B cell (primary cell): Measurements from ENCODE around the gene CCL3. TPM values are rescaled to one million over a fixed set of nuclear protein-coding genes. Genes with fewer than 3 reads are reported as not detected.

Source experiments
- ATAC-seq: fragments of 200-7000 bp; cut with Tn5 transposase; one replicate; pipeline ENCODE4 v1.10.0; 2021; ENCODE audit warnings: low read depth, mild to moderate bottlenecking, moderate number of reproducible peaks, moderate library complexity
- CTCF ChIA-PET: fragments of 350-600 bp; sonication (Branson Sonifier 250); formaldehyde crosslinking; loops from one replicate; lab custom pipeline; 2021; ENCODE audit warnings: antibody characterized with exemption, inconsistent platforms; lab: Charles Lee
- POLR2A ChIA-PET: fragments of 350-600 bp; sonication (Branson Sonifier 250); formaldehyde crosslinking; loops from one replicate; lab custom pipeline; 2021; ENCODE audit warnings: antibody characterized with exemption; lab: Charles Lee
- DNase-seq: peaks from one replicate; pipeline ENCODE4 v3.0.0; 2013
- H2AFZ ChIP-seq: 2 replicates; pipeline ENCODE4 v1.6.1; 2012; ENCODE audit warnings: mild to moderate bottlenecking, low read depth, low read length; ENCODE audit not compliant: insufficient read depth, poor library complexity, severe bottlenecking
- H3K27ac ChIP-seq, 2 donors: 1 replicate in 1 of 2; 2 replicates in 1 of 2; pipeline ENCODE4 v1.5.1; 2012 to 2013; ENCODE audit warnings: low read length in 2 of 2, mild to moderate bottlenecking in 2 of 2, moderate library complexity in 1 of 2
- H3K27me3 ChIP-seq, 4 experiments: fragments of 200-600 bp in 1 of 4; sonication (generic) in 1 of 4; replicated peaks in 1 of 4; 1 replicate in 2 of 4; 2 replicates in 2 of 4; pipeline versions ENCODE4 v1.6.1 to v1.7.0; 2013 to 2016; ENCODE audit warnings: low read length in 3 of 4, mild to moderate bottlenecking in 2 of 4, mixed read lengths in 1 of 4, moderate library complexity in 1 of 4; ENCODE audit not compliant: insufficient read depth in 4 of 4, control insufficient read depth in 3 of 4; ENCODE audit errors: control extremely low read depth in 1 of 4
- H3K36me3 ChIP-seq, 2 experiments: replicated peaks in 1 of 2; 1 replicate in 1 of 2; 2 replicates in 1 of 2; pipeline versions ENCODE4 v1.6.1 to v1.7.1; 2013; ENCODE audit warnings: low read length in 1 of 2; ENCODE audit not compliant: insufficient read depth in 2 of 2, control insufficient read depth in 1 of 2; ENCODE audit errors: control extremely low read depth in 1 of 2, extremely low read depth in 1 of 2
- H3K4me1 ChIP-seq, 2 donors: fragments of 200-600 bp in 1 of 2; sonication (generic) in 1 of 2; 1 replicate in 1 of 2; 2 replicates in 1 of 2; pipeline versions ENCODE4 v1.5.1 to v1.6.1; 2013 to 2017; ENCODE audit warnings: low read length in 2 of 2; ENCODE audit not compliant: control insufficient read depth in 2 of 2, insufficient read depth in 2 of 2
- H3K4me2 ChIP-seq: replicated peaks from 2 replicates; pipeline ENCODE3; 2012; ENCODE audit warnings: mild to moderate bottlenecking, low read depth, low read length; ENCODE audit not compliant: poor library complexity, severe bottlenecking
- H3K4me3 ChIP-seq, 5 experiments: fragments of 200-600 bp in 1 of 5; sonication (generic) in 1 of 5; 1 replicate in 3 of 5; 2 replicates in 2 of 5; pipeline versions ENCODE4 v1.5.1 to v1.7.0; 2011 to 2016; ENCODE audit warnings: low read length in 4 of 5, mild to moderate bottlenecking in 4 of 5, low read depth in 2 of 5, control low read depth in 1 of 5, moderate library complexity in 1 of 5; ENCODE audit not compliant: insufficient read depth in 1 of 5; ENCODE audit errors: control extremely low read depth in 1 of 5, extremely low read depth in 1 of 5
- H3K79me2 ChIP-seq: fragments of 200-600 bp; sonication (generic); one replicate; pipeline ENCODE4 v1.6.0; 2016; ENCODE audit warnings: low read length; ENCODE audit not compliant: control insufficient read depth, insufficient read depth
- H3K9ac ChIP-seq: fragments of 200-600 bp; sonication (generic); 2 replicates; pipeline ENCODE4 v1.6.1; 2017; ENCODE audit warnings: mild to moderate bottlenecking, low read length, moderate library complexity
- H3K9me3 ChIP-seq, 3 donors: one replicate each; pipeline versions ENCODE4 v1.6.1 to v1.7.1; 2013; ENCODE audit warnings: low read length in 2 of 3; ENCODE audit not compliant: control insufficient read depth in 2 of 3, insufficient read depth in 1 of 3; ENCODE audit errors: control extremely low read depth in 1 of 3
- H4K20me1 ChIP-seq: 2 replicates; pipeline ENCODE4 v1.6.0; 2012; ENCODE audit warnings: mild to moderate bottlenecking, low read length; ENCODE audit not compliant: insufficient read depth, control insufficient read depth, poor library complexity, severe bottlenecking
- H3K27ac Mint-ChIP-seq: one replicate; pipeline ENCODE4 v1.8.0; 2021; ENCODE audit warnings: mixed read lengths
- H3K27me3 Mint-ChIP-seq: one replicate; pipeline ENCODE4 v1.8.0; 2021; ENCODE audit warnings: mixed read lengths
- H3K4me1 Mint-ChIP-seq: one replicate; pipeline ENCODE4 v1.8.0; 2021; ENCODE audit warnings: mixed read lengths
- H3K4me3 Mint-ChIP-seq: one replicate; pipeline ENCODE4 v1.8.0; 2021; ENCODE audit warnings: mixed read lengths
- H3K9me3 Mint-ChIP-seq: one replicate; pipeline ENCODE4 v1.8.0; 2022; ENCODE audit warnings: mixed read lengths; ENCODE audit not compliant: insufficient read depth
- EZH2 ChIP-seq: IDR thresholded peaks from 2 replicates; pipeline ENCODE4 v1.6.1; 2012; ENCODE audit warnings: borderline replicate concordance, low read depth, mild to moderate bottlenecking, moderate library complexity, low read length; ENCODE audit not compliant: insufficient read depth, poor library complexity, severe bottlenecking
- WGBS: methylation state at CpG from one replicate; pipeline ENCODE4 v1.1.5; 2013; ENCODE audit warnings: missing lambda C conversion rate; ENCODE audit not compliant: insufficient coverage; 5-methylcytosine and 5-hydroxymethylcytosine counted together
- intact Hi-C: fragments of 100-400 bp; cut with micrococcal nuclease; formaldehyde crosslinking; loops from one replicate; pipeline ENCODE4 v1.10.0; 2022
- polyA plus RNA-seq: library from polyadenylated mRNA; depleted of rRNA; stranded (reverse); fragments of >200 nt; gene quantifications from 2 replicates; pipeline ENCODE4 v1.2.3, GENCODE V29; 2012
- total RNA-seq, 2 donors: library from RNA; stranded (reverse); fragments of 120-200 nt in 1 of 2; gene quantifications; 1 replicate in 1 of 2; 2 replicates in 1 of 2; pipeline versions ENCODE4 v1.2.3 to v1.2.4, GENCODE V29; 2013 to 2022
- TF ChIP-seq, protein P1 (sequence below): fragments of 200-600 bp; IDR thresholded peaks from one replicate; pipeline ENCODE4 v1.8.0; 2022; ENCODE audit warnings: antibody characterized with exemption, mild to moderate bottlenecking

CCL3 gene
- total and polyA plus RNA-seq, 2 donors (not counting 1 experiment from before 2014, with no cell fraction given), result 5.7 to 31.3 TPM

GRCh38 chr17:36060816-36061215 lies 29.1 kb downstream of the CCL3 start:
- H3K36me3 ChIP-seq, result no peaks in the 10 kb centered on the region
- H3K4me1 ChIP-seq, result peaks cover 0 to 3% of the 10 kb centered on the region in 2 donors
- H3K79me2 ChIP-seq, result no peaks in the 10 kb centered on the region
- intact Hi-C loops, result no loop called here
- ChIA-PET POLR2A (no interaction called here), CTCF (interaction anchor here (1.6 kb wide), 1 partner anchor 12 kb away, joined by 5 read pairs; no protein-coding TSS in a partner anchor)
- DNase-seq (no peak), ATAC-seq (no peak)
- H2AFZ ChIP-seq, result no peak overlapping the region
- no peak overlapping the region for H3K4me2 ChIP-seq
- H3K9me3 ChIP-seq, result peaks cover 0 to 1% (median 0%) of the 10 kb centered on the region in 3 donors
- Mint-ChIP-seq H3K4me1 (peaks cover 8% of the 10 kb centered on the region), H3K4me3 (no peak overlapping the region), H3K27ac (no peak overlapping the region), H3K9me3 (no peaks in the 10 kb centered on the region), H3K27me3 (peaks cover 14% of the 10 kb centered on the region)
- H3K27me3 ChIP-seq, result peaks cover 0 to 4% (median 0%) of the 10 kb centered on the region in 4 experiments
- no peak overlapping the region for H3K9ac ChIP-seq
- H3K27ac ChIP-seq, result no peak overlapping the region
- TF ChIP-seq, protein P1, sequence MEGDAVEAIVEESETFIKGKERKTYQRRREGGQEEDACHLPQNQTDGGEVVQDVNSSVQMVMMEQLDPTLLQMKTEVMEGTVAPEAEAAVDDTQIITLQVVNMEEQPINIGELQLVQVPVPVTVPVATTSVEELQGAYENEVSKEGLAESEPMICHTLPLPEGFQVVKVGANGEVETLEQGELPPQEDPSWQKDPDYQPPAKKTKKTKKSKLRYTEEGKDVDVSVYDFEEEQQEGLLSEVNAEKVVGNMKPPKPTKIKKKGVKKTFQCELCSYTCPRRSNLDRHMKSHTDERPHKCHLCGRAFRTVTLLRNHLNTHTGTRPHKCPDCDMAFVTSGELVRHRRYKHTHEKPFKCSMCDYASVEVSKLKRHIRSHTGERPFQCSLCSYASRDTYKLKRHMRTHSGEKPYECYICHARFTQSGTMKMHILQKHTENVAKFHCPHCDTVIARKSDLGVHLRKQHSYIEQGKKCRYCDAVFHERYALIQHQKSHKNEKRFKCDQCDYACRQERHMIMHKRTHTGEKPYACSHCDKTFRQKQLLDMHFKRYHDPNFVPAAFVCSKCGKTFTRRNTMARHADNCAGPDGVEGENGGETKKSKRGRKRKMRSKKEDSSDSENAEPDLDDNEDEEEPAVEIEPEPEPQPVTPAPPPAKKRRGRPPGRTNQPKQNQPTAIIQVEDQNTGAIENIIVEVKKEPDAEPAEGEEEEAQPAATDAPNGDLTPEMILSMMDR, result no peak
- TF ChIP-seq EZH2, result no peak
- H3K4me3 ChIP-seq, result no peak overlapping the region
- no peaks in the 10 kb centered on the region for H4K20me1 ChIP-seq
- 100% methylated on average over 1 of the region's 2 CpGs for WGBS

DNA sequence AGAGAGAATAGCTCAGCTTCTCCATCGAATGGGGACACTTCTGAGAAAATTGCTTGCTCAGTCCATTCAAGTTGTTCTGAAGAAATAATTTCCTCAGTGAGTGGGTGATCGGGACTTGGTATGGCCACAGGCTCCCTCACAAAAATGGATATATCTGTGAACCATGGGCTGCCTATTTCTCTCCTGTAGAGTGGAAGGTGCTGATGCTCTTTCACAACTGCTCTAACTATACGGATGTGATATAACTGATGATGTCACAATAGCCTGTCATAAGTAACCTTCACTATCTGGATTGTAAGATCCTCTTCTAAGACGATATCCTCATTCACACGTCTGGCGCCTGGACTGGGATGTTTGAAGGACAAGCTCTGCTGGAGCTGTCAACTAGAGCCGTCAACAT lies 30.5 kb downstream of the CCL3 start:
- POLR2A ChIA-PET, result no interaction called here
- CTCF ChIA-PET, result interaction anchor here (0.7 to 3.8 kb wide), 3 partner anchors 10 to 1110 kb away, joined by 3 to 8 read pairs (median 3); no protein-coding TSS in a partner anchor

More for the DNA sequence above, 30.5 kb downstream of the CCL3 start:
- Histone ChIP-seq H4K20me1 (no peaks in the 10 kb centered on the region), H3K36me3 (no peaks in the 10 kb centered on the region), H3K4me2 (no peak overlapping the region), H3K4me3 (no peak overlapping the region), H3K27me3 (peaks cover 0 to 4% (median 0%) of the 10 kb centered on the region in 4 experiments), H3K9ac (no peak overlapping the region), H2AFZ (no peak overlapping the region), H3K4me1 (peaks cover 0 to 3% of the 10 kb centered on the region in 2 donors), H3K79me2 (no peaks in the 10 kb centered on the region), H3K9me3 (peaks cover 0 to 1% (median 0%) of the 10 kb centered on the region in 3 donors), H3K27ac (no peak overlapping the region)
- no peak overlapping the region for H3K27ac Mint-ChIP-seq
- H3K4me1 Mint-ChIP-seq, result peaks cover 4% of the 10 kb centered on the region
- no peak overlapping the region for H3K4me3 Mint-ChIP-seq
- no peaks in the 10 kb centered on the region for H3K9me3 Mint-ChIP-seq
- DNase-seq, result no peak
- ATAC-seq, result no peak
- peaks cover 14% of the 10 kb centered on the region for H3K27me3 Mint-ChIP-seq
- 94% methylated on average over 6 of the region's 7 CpGs for WGBS
- intact Hi-C loops, result no loop called here
- TF ChIP-seq, protein P1, result no peak
- no peak for TF ChIP-seq EZH2
